ENCODE measurements around the gene RNF2.
"Not testable (repeated sequence)": the region's sequence is repeated elsewhere in the genome, so short reads cannot be mapped to it uniquely, and the experiment has no call there.

RNF2 gene

DNA sequence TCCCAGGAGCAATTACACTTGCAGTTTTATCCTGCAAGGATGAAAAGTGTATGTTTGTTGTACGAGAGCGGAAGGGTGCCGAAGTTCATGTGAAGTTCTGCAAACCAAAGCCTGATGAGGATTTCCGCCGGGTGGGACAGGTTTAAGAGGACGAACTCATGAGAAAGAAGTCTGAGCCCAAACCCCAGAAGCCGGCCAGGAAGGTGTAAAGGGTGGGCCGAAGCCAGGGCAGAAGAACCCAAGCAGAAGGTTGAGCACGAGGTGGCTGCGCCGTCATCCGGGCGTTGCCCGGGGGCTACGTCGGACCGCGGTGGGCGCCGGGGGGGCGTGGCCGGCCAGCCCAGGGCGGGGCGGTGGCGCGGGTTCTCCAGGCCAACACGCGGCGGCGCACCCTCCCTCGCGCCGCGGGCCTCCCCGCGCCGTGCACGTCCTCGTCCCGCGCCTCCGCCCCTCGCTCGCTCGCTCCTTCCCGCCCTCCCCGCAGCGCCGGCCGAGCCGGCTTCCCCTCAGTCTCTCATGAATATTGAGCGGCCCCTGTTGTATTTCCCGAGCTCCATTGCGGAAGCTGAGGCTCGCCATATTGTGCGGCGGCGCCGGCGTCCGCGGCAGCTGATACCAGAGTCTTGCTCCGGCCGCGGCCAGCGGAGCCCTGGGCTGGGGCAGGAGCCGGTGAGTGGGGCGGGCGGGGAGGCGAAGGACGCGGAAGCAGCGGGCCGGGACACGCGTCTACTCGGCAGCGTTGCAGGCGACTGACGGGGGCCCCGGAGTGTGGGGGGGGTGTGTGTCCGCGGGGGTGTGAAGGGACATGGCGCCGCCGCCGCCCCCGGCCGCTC lies at the start of gene RNF2:
RNF2 (plus strand) TSS at position 578 of the 833 bp plus-strand sequence. CDS start 41,996 bp downstream, outside the sequence.
- peak; percentile 94 for DNase-seq

DNA sequence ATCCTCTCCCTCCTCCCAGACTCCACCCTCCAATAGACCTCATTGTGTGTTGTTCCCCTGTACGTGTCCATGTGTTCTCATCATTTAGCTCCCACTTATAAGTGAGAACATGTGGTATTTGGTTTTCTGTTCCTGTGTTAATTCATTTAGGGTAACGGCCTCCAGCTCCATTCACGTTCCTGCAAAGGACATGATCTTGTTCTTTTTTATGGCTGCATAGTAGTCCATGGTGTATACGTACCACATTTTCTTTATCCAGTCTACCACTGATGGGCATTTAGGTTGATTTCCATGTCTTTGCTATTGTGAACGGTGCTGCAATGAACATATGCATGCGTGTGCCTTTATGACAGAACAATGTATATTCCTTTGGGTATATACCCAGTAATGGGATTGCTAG lies 45.4 kb upstream of the RNF2 start:
- DNase-seq = not testable (repeated sequence)

DNA sequence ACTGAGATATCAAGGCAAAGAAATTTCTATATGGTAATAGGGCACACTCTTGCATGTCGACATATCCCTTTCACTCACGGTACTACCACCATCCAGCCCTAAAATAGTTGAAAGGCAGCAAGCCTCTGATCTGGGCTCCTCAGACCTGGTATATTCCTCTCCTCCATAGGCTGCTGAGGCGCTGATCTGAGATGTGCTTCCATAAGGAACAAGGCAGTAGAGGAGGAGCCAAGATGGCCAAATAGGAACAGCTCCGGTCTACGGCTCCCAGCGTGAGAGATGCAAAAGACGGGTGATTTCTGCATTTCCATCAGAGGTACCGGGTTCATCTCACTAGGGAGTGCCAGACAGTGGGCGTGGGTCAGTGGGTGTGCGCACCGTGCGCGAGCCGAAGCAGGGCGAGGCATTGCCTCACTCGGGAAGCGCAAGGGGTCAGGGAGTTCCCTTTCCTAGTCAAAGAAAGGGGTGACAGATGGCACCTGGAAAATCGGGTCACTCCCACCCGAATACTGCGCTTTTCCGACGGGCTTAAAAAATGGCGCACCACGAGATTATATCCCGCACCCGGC lies 44.0 kb upstream of the RNF2 start:
- DNase-seq = not testable (repeated sequence)

DNA sequence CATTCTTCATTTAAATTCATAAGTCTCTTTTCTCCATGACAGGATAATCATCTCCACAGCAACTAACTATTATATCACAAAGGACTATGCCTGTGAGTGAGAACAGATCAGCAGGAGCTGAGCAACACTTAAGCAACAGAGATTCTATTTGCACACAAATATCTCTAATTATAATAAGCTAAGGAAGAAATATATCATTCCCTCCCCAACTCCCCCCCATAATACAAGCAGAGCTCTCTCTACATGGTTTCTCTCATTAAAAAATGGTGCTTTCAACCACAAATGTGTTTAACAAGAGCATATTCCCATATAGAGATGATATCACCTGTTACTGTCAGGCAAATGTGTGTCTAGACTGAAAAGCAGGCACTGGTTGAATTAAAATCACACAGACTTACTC lies 36.5 kb upstream of the RNF2 start:
- no peak for DNase-seq

DNA sequence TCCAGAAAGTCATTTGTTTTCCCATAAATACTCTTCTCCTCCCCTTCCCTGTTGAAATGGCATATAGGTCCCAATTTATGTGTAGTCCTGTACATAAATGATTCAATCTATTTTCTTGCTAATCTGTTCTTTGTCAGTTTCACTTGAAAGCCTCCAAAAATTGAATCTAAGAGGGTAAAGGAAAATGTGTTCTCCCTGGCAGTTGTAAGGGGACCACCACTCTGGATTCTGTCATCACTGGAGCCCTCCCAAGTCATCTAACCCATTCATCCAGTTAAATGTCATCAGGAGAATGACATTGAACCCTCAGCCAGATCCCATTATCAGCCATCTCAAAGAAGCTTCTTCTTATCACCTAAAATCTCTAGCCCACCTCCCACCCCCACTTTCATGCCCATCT lies 35.0 kb upstream of the RNF2 start:
- no peak for DNase-seq

DNA sequence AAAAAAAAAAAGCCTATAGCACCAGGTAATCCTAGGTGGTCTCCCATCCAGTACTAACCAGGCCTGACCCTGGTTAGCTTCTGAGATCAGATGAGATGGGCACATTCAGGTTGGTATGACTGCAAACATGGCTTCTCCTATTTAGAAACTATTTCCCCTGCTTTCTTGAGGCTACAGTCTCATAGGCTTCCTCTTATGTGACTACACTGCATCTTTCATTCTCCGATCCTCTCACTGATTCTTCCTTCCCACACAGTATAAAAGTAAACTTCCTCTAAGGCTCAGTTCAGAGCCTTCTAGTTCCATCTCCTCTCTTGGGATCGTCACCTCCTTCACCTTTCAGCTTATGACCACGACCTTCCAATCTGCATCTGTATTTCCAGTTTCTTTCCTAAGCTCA lies 30.4 kb upstream of the RNF2 start:
- DNase-seq = no peak

DNA sequence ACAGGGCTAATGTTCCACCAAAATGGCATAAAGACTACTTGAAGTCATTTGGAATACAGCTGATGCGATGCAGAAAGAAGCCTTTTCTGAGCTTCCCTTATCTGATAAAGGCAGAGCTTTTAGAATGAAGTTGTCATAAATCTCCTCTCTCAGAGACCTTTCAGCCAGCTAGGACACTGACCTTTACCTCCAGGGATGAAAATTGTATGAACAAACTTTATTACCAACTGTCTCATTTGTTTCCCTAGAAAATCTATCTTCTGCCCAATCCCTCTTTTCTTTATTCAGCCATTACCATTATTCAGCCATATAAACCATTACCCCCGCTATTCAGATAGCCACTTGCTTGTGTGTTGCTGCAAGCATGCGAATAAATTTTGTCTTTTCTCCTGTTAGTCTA lies 29.7 kb upstream of the RNF2 start:
- no peak for DNase-seq

DNA sequence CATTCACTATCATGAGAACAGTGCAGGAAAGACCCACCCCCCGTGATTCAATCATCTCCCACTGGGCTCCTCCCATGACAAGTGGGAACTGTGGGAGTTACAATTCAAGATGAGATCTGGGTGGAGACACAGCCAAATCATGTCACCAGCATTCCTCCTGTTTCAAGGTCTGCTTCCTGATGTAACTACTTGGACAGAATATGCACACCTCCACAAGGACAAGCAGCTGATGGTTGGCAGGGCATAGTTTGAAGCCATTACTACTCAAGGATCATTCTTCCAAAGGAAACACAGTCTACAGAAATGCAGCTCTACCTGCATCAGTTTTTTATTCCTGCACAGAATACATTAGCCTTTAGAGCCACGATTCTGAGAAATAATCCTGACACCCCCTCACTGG lies 28.5 kb upstream of the RNF2 start:
- DNase-seq = no peak

DNA sequence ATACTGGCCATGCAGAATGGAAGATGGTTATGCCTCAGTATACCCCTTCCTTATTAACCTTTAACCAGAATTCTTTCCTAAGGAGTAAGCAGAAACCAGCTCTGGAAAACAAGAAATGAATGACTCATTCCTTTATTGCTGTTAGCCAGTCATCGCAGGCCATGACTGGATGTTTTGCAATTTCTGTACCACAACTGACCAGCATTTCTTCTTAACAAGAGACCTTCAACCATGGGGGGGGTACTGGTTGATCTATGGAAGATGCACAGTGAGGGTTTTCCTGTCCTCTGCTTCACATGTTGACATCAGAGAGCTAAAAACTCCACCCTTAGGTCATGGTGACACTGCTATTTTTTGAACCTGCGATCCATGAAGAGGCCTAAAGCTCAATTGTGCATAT lies 28.0 kb upstream of the RNF2 start:
- peak; percentile 39 for DNase-seq

DNA sequence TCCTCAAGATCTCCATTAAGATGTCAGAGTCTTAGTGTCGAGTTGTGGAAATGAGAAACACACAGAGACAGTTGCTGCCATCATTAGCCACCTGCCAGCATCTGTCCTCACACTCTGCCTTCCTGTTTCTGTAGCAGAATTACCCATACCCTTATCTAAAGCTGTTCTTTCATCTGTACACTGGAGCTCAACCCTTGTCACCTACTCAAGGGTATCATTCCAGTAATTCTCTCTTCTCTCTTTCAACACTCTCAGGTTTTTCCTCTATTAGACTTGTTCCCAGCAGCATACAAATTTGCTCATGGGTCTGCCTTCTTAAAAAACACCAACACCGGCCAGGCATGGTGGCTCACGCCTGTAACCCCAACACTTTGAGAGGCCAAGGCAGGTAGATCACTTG lies 27.4 kb upstream of the RNF2 start:
- peak; percentile 12 for DNase-seq

DNA sequence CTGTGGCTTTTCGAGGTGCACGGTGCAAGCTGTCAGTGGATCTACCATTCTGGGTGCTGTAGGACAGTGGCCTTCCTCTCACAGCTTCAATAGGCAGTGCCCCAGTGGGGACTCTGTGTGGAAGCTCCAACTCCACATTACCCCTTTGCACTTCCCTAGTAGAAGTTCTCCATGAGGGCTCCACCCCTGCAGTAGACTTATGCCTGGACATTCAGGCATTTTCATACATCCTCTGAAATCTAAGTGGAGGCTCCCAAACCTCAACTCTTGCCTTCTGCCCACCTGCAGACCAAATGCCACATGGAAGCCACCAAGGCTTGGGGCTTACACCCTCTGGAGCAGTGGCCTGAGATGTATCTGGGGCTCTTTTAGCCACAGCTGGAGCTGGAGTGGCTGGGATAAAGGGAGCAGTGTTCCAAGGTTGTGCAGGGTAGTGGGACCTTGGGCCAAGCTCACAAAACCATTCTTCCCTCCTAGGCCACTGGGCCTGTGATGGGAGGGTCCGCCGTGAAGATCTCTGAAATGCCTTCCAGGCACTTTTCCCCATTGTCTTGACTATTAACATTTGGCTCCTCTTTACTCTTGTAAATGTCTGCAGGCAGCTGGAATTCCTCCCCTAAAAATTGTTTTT lies 18.0 kb upstream of the RNF2 start:
- DNase-seq = no peak

DNA sequence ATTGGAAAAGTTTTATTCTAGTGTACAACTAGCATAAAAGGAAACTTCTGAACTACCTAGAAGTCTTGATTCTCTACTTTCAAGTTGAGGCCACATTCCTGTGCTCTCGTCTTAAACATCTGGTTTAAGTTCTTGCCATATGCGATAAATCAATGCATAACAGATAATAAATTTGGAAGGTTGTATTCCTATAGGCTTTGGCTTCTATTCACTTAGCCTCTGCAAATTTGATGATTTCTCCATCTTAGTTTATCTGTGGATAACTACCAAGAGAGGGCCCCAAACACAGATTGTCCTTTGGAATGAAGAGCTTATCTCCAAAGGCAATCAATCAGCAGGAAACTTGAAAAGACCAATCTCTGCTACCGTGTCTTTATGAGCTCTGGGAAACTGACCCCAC lies 11.7 kb upstream of the RNF2 start:
- no peak for DNase-seq

DNA sequence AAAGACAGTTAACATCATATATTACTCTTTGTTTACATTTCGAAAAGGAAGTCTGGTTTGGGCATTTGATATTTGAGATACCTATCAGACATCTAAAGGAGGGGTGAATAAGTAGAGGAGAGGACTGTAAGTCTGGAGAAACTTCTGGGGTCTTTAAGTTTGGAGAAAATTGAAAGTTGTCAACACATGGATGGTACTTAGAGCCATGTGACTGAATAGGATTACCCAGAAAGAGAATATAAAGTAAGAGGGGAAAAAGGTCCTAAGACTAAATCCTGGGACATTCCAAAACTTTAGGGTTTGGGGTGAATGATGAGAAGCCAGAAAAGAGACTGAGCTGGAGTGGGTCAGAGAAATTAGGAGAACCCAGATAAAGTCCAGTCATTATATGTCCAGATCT lies 10.1 kb upstream of the RNF2 start:
- no peak for DNase-seq

DNA sequence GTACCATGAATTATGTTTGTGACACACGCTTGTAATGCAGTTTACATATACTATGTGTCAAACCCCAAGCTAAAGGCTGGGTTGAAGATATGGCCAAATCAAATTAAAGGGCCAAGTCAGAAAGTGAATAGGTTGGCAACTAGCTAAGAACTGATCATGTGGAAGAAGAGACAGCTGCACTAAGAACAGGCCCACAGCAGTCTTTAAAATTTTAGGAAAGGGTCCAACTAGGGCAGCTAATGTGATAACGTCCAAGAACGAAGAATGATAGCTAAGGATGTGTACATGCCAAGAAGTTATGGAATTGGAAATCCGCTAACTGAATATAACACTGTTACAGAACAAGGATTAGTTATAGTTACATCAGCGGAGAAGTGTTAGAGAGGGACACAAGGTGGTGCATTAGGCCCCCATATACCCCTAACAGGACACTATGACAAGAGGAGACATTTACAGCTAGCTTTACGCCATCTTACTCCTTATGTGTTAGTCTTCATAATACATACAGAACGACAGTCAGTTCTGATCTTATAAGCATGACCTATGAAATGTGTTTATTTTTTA lies 6.5 kb upstream of the RNF2 start:
- no peak for DNase-seq

DNA sequence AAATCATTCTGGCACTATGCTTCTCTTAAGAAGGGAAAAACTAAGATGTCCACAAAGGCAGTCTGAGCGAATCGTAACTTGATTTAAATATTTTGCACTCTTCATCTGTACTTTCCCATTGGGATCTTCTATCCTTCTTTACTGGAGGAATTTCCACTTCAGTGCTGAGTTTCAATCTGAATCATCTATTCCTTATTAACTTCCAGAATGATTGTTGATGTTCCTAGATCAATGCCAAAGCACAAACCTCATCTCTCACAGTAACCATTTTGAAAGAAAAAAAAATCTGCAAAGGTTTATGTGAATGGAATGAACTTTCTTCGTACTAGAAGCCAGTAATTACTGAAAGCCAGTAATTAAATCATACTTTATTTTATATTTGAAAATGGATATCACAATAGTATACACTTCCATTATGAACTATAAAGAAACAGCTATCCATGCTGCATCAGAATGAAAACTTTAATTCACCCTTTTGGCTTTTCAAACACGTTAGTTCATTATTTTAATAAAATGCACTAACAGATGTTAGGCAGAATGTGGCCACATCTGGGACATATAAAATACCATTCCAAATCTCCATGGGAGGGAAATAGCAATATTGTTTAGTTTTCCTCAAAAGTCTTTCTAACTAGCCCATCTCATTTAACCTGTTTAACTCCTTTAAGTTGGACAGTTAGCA lies 5.5 kb upstream of the RNF2 start:
- DNase-seq = no peak

DNA sequence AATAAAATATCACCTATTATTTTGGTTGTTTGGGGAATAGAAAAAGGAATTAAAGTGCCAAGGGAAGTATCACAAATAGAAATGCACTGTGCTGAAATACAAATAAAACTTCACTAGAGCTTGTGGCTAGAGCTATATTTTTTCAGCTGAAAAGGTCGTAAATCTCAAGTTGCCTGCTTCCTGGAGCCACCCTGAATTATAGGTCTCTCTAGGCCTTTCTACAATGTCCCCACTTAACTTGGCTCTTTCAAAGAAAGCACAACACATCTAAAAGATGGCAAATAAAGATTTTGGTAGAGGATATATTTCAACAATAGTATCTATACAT lies 5.0 kb upstream of the RNF2 start:
- peak; percentile 43 for DNase-seq

DNA sequence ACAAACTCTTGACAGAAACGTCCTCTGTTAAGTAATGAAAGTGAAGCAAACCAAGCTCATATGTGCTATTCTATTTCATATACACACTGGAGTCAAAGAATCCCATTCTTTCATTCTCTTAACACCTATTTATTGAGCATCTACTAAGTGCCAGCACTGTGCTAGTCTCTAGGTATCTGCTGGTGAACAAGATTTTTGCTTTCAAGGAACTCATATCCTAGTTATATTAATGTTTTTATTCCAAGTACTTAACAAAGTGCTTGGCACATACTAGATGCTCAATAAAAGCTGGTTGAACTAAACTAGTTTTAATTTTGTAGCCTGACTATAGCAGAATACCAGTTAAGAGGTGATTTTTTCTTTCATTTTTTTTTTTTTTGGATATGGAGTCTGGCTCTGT lies 3.6 kb upstream of the RNF2 start:
- no peak for DNase-seq

DNA sequence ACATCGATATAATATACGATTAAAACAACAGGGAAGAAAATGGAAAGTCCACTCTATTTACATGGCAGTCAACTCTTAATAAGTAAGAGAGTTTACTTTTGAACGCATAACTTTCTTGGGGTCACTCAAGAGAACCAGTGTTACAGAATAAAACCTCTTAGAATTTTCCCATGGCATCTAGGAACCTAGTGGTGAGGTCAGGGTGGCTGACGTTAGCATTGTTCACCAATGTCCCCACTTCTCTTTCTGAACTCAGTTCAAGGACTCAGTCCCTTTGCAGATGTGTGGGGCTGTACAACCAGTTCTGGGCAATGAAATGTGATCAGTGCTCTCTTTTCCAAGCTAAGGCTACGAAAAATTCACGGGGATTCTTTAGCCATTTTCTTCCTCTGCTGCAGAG lies 2.6 kb upstream of the RNF2 start:
- no peak for DNase-seq

DNA sequence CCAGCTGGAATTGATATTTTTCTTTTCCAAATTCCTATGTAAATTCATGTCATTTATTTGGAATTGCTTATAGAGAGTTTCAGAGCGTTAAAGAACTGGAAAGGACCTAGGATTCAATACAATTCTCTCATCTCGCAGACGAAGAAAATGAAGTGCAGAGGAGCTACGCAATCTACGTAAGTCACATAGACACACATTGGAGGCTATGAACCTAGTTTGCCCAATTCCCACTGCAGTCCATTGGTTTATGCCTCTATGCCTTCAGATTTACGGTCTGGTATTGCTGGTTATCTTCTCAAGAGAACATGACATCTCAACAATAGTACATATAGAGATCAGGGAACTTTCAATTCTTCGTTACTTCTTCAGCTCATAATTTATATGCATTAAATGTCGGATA lies 971 bp upstream of the RNF2 start:
- no peak for DNase-seq

DNA sequence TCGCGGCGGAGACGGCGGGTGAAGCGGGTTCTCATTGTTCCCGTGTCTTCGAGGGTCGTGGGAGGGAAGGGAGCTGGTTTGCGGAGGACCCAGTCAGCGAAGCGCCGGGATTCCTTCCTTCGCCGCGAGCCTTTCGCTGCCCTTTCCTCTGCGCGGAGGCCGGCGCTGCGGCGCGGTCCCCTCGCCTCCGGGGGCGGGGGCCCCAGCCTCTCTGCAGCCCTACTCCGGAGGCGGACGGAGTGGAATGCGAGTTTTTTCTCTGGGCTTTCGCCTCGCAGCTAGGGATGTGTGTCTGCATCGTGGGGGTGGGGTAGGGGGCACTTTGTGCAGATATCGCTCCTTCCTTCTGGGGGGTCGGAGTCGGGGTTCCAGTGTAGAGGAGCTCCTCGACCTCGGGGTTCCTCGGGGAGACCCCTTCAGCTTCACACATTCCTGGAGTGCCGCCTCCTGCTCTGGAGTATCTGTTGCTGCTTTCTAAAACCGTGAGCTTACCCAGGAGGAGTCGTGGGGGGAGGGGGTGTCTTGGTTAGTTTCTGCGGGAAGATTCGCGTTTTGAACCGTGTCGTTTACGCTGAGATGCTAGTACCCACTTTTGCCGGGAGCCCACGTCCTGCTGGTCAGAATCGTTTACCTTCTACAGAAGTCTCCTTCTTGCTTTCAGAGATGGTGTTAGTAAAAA lies 595 bp downstream of the RNF2 start:
- peak; percentile 69 for DNase-seq

DNA sequence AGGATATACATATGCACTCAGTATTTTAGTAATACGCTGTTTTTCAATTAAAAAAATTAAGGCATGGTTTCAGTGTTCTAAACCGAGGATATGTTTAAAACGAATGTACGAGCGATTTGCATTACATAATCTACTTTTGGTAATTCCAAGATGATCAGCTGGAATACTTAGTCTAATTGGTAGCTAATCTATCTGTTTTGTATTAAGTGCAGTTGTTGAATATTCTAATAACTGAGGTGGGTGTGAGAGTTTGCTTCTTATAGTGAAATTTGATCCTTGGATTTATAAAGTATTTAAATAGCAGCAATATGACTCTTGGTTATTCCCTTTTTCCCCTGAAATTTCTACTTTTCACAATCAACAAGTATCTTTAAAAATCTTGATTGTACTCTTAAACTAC lies 1.3 kb downstream of the RNF2 start:
- no peak for DNase-seq

DNA sequence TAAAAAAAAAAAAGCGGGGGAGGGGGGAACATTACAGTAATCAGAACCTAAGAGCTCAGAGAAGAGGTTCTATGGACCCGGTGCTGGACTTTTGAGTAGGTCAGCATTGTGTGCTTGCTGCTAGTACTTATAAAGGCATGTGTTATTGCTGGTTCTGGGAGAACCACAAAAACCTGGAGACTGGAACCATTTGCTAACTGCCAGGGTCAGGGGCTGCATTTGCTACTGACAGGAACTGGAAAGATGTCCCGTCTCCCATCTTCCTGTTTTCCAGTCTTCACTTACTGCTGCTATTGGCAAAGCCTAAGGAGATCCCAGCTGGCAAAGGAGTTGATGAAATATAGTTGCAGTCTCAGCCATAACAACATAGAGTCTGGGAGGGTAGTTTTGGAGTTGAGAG lies 4.3 kb downstream of the RNF2 start:
- DNase-seq = no peak
